Activated CD4-positive, alpha-beta T cell treated with anti-CD3 and anti-CD28 coated beads, Interleukin-2, amount 50 U/mL, for 4 hours (primary cell): ENCODE results near the gene USP47.

Experiments used
- DNase-seq, 2 experiments: peaks; one replicate each; pipeline ENCODE4 v3.0.0-alpha.2; 2020

USP47 gene

GRCh38 chr11:11982461-11982860 lies 140.7 kb downstream of the USP47 start:
- no peak for DNase-seq

DNA sequence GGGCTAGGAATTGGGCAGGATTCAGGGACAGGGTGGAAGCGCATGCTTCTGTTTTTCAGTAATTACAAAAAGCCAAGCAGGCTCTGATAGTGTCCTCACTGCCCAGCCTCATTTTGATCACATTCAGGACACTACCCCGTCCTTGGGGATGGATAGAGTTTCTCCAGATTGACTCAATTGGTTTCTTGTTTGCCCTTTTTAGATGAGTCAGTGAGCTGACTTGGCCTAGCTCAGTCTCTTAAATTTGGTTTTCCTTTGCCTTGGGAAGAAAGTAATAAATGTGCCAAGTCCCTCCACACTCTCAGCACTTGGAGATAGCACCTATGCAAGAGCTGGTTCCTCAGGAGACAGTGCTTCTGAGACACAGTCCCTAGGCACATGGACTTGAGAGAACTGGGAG lies 141.2 kb downstream of the USP47 start:
- no peak for DNase-seq

DNA sequence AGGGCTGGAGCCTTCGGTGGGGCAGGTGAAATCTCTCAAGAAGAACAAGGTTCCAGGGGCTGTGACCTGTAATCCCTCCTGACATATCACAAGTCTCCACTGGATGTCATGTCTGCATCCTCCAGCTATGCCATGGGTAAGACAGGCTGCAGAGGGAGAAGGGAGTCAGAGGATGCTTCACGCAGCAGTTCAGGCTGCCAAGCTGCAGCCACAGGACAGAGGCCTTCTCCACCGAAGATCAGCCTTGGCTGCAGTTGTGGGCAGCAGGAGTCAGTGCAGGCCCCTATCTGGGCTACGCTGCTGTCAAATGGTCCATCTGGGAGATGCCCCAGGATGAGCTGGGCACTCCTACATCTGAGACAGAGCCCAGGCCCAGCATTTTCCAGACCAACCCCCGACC lies 141.7 kb downstream of the USP47 start:
- DNase-seq: no peak

DNA sequence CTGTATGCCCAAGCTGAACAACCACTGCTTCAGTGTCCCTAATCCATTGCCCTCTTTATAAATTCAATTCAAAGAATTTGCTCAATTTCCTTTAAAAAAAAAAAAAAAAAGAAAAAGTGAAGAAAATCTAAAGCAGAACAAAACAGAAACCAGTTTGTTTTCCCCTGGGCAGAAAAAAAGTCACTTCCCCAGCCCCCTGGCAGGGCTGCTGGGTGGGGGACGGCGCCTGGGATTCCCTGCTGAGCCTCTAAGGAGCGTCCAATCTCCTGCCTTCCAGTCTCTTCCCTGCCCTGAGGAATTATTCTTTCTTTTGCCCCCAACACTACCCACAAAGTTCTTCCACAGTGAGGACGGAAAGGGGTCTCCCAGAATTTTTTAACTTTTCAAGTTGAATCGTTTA lies 142.8 kb downstream of the USP47 start:
- no peak for DNase-seq

GRCh38 chr11:11985016-11985715 lies 143.4 kb downstream of the USP47 start:
- no peak for DNase-seq

DNA sequence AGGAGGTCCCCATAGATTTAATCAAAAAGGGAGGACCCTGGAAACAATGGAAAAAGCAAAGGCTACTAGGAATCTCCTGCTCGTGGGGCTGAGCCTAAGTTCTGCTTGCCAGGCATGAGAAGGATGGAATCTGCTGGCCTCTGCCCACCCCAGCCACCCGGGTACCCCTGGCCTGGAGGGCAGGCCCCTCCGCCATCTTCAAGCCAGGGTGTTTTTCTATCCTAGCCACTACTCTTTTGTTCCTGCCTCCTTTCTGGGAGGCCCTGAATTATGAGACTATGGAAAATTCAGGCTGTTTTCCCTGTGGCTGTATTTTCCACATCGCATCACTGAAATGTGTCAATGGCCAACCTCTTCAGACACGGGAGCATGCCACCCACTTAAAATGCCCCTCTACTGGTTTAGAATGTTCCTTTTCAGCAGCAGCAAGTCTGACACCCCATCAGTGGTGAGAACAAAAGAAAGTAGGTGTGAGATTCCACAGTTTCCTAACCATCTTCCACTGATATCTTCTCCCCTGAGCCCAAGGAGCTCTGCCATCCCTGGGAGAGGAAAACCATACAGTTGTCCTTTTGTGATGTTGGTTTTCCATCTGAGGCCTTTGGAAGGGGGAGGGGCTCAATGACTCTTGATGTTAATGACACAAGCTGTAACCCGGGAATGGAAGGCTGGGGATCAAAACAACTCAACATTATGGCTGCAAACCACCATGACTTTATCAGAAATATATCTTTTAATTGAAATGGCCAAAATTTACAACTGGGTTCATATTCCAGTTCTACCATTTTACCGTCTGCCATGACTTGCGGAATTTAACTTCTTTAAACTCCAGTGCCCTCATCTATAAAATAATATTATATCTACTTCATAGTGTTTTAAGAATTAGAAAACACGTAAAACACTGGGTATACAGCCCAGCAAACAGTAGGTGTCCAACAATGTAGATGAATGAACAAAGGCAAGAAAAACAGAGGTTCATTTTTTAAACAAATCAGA lies 144.5 kb downstream of the USP47 start:
- no peak for DNase-seq

DNA sequence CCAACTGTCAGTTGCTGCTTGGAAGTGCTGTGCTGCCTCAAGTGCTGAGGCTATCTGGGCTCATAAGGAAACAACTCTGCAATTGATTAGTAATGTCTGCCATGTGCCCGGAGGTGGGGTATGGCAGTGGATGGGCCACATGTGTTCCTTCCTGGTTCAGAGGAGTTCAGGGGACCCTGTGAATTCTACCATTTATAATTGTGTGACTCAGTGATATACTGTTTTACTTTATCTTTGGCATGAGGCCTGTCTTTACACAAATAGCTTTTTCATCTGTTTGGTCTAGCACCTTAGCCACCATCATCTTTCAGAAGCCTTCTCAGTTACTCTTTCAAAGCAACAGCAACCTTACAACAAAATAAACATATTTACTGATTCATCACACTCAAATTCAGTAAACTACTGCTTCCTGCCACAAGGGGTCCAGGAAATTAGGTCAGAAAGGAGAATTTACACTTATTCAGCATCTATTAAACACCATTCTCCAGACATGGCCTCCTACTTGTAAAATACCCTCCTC lies 145.8 kb downstream of the USP47 start:
- DNase-seq: no peak

GRCh38 chr11:11988099-11988651 lies 146.4 kb downstream of the USP47 start:
- DNase-seq: no peak

GRCh38 chr11:11988681-11989261 lies 147.0 kb downstream of the USP47 start:
- DNase-seq: no peak

- DNase-seq: no peak
Observed at GRCh38 chr11:11989774-11990744, 148.3 kb downstream of the USP47 start.

DNA sequence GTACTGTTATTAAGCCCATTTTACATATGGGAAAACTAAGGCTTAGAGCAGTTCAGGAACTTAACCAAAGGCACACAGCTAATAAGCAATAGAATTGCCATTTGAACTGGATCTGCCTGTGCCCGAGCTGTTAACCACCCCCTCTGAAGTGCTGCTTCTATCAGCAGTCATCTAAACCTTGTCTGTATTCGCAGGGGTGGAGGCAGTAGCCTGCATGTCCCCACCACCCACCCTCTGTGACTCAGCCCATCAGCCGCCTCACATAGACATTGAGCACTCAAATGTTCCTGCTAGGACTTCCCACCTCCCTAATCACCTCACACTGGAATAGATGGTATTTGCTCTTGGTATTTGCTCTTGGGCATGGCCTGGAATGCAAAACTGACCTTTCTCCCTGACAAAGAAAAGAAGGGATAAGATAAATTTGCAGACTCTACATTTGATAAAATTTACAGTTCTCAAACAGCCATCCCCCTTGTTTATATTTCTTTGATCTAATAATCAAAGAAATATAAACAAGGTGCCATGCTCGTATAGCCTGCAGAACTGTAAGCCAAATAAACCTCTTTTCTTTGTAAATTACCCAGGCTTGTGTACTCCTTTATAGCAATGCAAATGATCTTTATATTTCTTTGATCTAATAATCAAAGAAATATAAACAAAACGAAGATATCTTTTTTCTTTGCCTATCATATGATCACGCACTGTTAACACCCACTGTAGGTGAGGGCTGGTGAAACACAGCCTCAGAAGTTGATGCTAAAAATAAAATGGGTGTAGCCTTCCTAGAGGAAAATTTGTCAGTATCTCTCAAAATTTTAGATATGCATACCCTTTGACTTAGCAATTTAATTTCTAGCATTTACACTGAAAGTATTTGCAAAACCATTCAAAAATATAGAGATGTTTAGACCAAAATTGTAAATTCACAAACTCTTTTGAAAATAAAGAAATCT lies 150.8 kb downstream of the USP47 start:
- no peak for DNase-seq

DNA sequence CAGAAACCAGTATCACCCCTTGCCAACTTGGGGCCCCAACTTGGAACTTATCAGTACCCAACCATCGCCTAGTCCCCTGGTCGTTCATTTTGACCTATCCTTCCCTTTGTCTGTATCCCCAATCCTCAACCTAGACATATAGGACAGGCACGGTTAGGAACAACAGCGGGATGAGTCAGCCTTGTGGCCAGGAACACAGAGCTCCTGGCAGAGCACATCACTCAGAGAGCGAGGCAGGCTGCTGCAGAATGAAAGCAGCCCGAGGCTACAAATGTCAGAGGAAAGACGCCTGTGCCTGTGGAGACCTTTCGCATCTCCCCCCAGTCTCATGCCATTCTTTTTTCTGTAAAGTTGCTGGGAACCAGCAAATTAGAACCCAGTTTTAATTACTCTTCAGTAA lies 152.1 kb downstream of the USP47 start:
- DNase-seq: no peak

GRCh38 chr11:11995601-11996000 lies 153.8 kb downstream of the USP47 start:
- DNase-seq: no peak

DNA sequence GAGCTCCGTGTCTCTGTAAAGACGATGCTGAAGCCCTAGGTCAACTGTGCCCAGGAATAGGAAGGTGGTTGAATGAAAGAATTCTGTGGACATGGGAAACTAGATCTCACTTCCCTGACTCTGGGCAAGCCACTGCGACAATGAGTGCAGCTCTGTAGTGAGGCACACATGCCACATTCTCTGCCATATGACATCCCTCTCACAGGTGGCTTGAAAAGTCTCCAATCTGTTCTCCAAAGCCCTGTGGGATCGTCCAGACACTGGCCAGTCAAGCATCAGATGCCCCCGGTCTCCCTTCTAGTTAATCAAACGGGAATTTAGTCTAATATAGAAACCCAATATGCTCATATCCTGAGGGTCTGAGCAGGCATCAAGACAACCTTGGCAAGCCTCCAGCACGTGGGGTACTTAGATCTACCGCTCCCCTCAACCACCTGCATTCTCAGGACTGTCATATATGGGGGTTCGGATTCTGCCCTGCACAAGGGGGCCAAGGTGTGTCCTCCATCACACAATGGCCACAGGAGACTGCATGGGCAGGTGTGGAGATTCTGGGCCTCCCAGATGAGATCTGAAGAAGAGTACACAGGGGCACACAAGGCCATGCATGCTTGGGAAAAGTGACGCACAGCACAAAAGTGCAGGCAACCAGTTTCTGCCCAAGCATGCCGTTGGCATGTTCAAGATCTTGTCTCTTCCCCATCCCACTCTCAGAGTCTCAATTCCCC lies 154.7 kb downstream of the USP47 start:
- DNase-seq: no peak

- no peak for DNase-seq
Observed at GRCh38 chr11:11997049-11997322, 155.2 kb downstream of the USP47 start.

DNA sequence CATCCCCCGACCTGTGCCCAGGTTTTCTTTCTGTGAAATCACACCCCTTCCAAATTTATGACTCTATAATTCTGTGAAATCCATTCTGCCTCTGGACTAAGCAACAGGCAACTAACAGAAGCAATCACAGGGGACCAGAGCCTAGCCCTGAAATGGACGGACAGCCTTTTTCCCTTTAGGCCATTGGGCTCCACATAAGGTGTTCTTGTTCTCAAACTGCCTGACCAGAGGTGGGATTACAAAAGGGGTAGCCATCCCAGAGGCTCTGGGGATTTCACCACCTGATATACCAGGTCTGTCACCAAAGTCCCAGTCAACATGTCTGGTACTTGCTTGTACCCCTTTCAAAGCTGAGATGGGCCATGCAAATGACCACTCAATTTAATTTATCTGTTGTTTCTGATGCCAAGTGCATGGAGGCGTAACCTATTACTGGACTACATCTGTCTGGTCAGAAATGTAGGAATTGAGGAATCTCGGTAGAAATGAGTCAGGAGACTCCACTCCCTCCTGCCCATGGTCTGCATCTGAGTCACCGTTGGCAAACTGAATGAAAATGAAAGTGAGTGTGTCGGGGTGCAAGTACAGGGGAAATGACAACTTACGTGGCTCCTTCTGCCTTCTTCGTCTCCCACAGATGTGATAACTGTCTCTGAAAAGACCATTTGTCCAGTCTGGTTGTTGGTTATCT lies 156.5 kb downstream of the USP47 start:
- DNase-seq: no peak

- no peak for DNase-seq
Observed at GRCh38 chr11:12001186-12001585, 159.4 kb downstream of the USP47 start.

DNA sequence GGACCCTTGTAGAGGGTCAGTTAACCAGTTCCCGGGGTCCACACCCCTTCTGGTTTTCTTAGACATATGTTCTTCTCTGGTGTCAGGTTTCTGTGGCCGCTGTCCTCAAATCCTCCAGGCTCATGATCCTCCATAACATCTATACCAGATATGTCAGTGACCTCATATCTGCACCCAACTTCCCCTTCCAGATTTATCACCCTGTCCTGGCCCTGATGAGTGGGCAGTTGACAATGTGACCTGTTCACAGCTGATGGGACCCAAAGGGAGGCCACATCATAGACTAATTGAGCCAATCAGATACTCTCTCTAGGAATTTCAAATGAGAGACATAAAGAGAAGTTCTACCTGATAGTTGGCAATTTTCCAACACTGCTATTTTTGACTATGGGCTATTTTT lies 161.6 kb downstream of the USP47 start:
- no peak for DNase-seq

DNA sequence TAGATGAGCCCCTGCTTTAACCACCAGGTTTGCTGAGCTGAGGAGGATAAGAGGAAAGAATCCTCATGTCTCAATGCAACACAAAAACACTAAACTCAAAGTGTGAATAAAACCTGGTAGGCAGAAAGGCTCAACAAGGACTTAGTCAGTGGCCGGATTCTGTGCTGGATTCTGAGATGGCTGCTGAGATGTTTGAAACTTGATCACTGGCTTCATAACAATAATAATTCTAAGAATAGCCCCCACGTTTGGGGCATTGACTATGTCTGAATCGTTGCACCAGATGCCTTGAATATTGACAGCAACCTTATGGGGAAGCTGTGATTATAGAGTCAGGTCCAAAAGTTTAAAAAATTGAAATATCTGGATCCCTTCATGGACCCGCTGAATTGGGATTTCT lies 162.0 kb downstream of the USP47 start:
- no peak for DNase-seq

GRCh38 chr11:12005061-12005460 lies 163.3 kb downstream of the USP47 start:
- DNase-seq: no peak
